Pancreas (tissue), 10 donors: ENCODE measurements around the gene ZNF691. TPM values are rescaled to one million over a fixed set of nuclear protein-coding genes. Genes with fewer than 3 reads are reported as not detected.
"Not testable (repeated sequence)": the region's sequence is repeated elsewhere in the genome, so short reads cannot be mapped to it uniquely, and the experiment has no call there.

Experiments used
- ATAC-seq, 4 donors: fragments of 200-7000 bp; cut with Tn5 transposase; one replicate each; pipeline versions ENCODE4 v1.8.0 to v1.9.1; 2020; ENCODE audit warnings: mild to moderate bottlenecking in 4 of 4, moderate library complexity in 4 of 4
- DNase-seq, 6 donors: peaks; one replicate each; pipeline ENCODE4 v3.0.0-alpha.2; 2020
- FAIRE-seq: peaks from 2 replicates; lab custom pipeline; 2012; peaks lifted over from hg19 to GRCh38; lab: Jason Lieb, UNC
- H3K27ac ChIP-seq, 4 donors: fragments of 200-600 bp; sonication (generic); 1 replicate in 3 of 4; 2 replicates in 1 of 4; pipeline versions ENCODE4 v1.5.0 to v1.8.0; 2020
- H3K27me3 ChIP-seq, 4 donors: fragments of 200-600 bp; one replicate each; pipeline ENCODE4 v1.8.0; 2021
- H3K36me3 ChIP-seq, 3 donors: fragments of 200-600 bp; sonication (generic) in 1 of 3; one replicate each; pipeline versions ENCODE4 v1.5.0 to v1.8.0; 2020 to 2021
- H3K4me1 ChIP-seq, 3 donors: fragments of 200-600 bp; one replicate each; pipeline ENCODE4 v1.8.0; 2021
- H3K4me3 ChIP-seq, 4 donors: fragments of 200-600 bp; sonication (generic) in 2 of 4; one replicate each; pipeline versions ENCODE4 v1.5.0 to v1.8.0; 2020 to 2021
- H3K9me3 ChIP-seq, 4 donors: fragments of 200-600 bp; one replicate each; pipeline ENCODE4 v1.8.0; 2021
- CTCF ChIP-seq, 4 donors: fragments of 200-600 bp; sonication (generic) in 3 of 4; IDR thresholded peaks; one replicate each; pipeline versions ENCODE4 v1.5.0 to v1.8.0; 2021; ENCODE audit warnings: antibody characterized with exemption in 4 of 4
- WGBS, 2 donors: extraction: QIAGEN DNeasy Blood & Tissue Kit; methylation state at CpG; one replicate each; pipeline ENCODE4 v1.1.7; 2013; 5-methylcytosine and 5-hydroxymethylcytosine counted together
- intact Hi-C, 3 donors: fragments of 100-400 bp; cut with DNase I; formaldehyde crosslinking; loops; one replicate each; pipeline versions ENCODE4 v1.11.1 to v1.14.2; 2022
- polyA plus RNA-seq, 2 donors: library from polyadenylated mRNA; stranded (reverse); fragments of 200-250 nt; gene quantifications; one replicate each; pipeline ENCODE4 v1.2.3, GENCODE V29; 2013
- total RNA-seq, 6 donors: library from RNA; stranded (reverse); fragmentation: NEBNext Ultra II Directional in 4 of 6; extraction: Animal tissue kit (Norgen Biotek cat#: 25700) in 4 of 6; gene quantifications; one replicate each; pipeline versions ENCODE4 v1.2.1 to v1.2.4, GENCODE V29; 2021 to 2023
- donor health status: healthy with polysubstance abuse.
- donor health status: DM: no; HTN: no; CAD: no; lungs with moderate emphysema.
- donor health status: DM: no; HTN: no; CAD: no.
- donor health status: control.
- donor health status: control.
- donor health status: Bipolar disorder and iron deficiency.
- donor health status: DM: yes; HTN: yes; CAD: no.
- donor health status: DM: no; HTN: no; CAD: no.
- donor health status: DM: no; HTN: no; CAD: no.
- donor health status: DM: yes; HTN: yes; CAD: no.

ZNF691 gene
- total and polyA plus RNA-seq, 8 donors, result 2.9 to 11.0 (median 4.6) TPM

GRCh38 chr1:42891465-42892138, 45.2 kb downstream of the ZNF691 start:
- TF ChIP-seq CTCF (IDR thresholded peaks at IDR 0.05), result no peak
- Histone ChIP-seq H3K4me3 (no peak overlapping the region), H3K27me3 (no peaks in the 10 kb centered on the region), H3K36me3 (no peaks in the 10 kb centered on the region), H3K4me1 (no peaks in the 10 kb centered on the region), H3K27ac (no peak overlapping the region), H3K9me3 (no peaks in the 10 kb centered on the region)
- 39 to 47% methylated on average over 5 of the region's 5 CpGs for WGBS, 2 donors
- intact Hi-C loops, result no loop called here
- DNase-seq (no peak), FAIRE-seq (no peak), ATAC-seq (no peak)

DNA sequence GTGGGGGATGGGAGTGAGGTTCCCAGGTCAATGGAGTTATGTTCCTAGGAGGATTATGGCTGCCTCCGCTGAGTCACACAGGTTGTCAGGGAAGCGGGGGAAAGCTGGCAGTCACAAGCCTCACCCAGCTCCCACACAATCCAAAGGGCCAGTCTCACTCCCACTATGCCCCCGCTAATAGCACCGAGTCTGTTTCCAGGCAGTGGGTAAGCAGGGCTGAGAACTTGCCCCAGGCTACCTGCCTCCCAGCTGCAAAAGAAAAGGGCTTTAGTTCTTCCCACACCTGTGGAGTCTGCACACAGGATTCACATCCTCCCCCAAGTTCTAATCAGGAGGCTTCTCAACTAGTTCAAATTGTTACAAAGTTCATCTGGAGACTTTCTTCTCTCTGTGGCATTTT, 53.5 kb downstream of the ZNF691 start:
- H3K36me3 ChIP-seq, DNase-seq, H3K27me3 ChIP-seq, H3K4me3 ChIP-seq, FAIRE-seq, intact Hi-C loops, H3K4me1 ChIP-seq, H3K9me3 ChIP-seq, H3K27ac ChIP-seq, ATAC-seq: not testable (repeated sequence)
- WGBS, 2 donors, result 87 to 90% methylated on average over 4 of the region's 4 CpGs

Other genes with a start within 250 kb of the ZNF691 start
- gene PPIH, start 188.2 kb upstream of the ZNF691 start, total RNA-seq, result 10 to 100 TPM in 3 of 6 donors, 1 to 10 TPM in 3; 7.6 to 12.1 (median 9.1) TPM
- 10 to 100 TPM; 13.4 to 22.4 TPM for gene PPIH, start 188.2 kb upstream of the ZNF691 start, polyA plus RNA-seq
- 100 to 1,000 TPM in 5 of 6 donors, 10 to 100 TPM in 1; 97.4 to 240 (median 207) TPM for gene YBX1, start 164.2 kb upstream of the ZNF691 start, total RNA-seq
- 100 to 1,000 TPM; 164 to 193 TPM for gene YBX1, start 164.2 kb upstream of the ZNF691 start, polyA plus RNA-seq
- not detected for gene CLDN19, start 106.4 kb upstream of the ZNF691 start, total RNA-seq
- gene CLDN19, start 106.4 kb upstream of the ZNF691 start, polyA plus RNA-seq, result under 1 TPM in 1 of 2 donors, not detected in 1; 0.04 TPM
- 10 to 100 TPM in 4 of 6 donors, 1 to 10 TPM in 2; 6.8 to 26.2 (median 11.8) TPM for gene P3H1, start 79.6 kb upstream of the ZNF691 start, total RNA-seq
- gene P3H1, start 79.6 kb upstream of the ZNF691 start, polyA plus RNA-seq, result 10 to 100 TPM; 27.0 to 37.0 TPM
- 1 to 10 TPM; 1.6 to 3.5 (median 2.8) TPM for gene C1orf50, start 79.4 kb upstream of the ZNF691 start, total RNA-seq
- gene C1orf50, start 79.4 kb upstream of the ZNF691 start, polyA plus RNA-seq, result 1 to 10 TPM; 2.4 to 2.5 TPM
- under 1 TPM in 3 of 6 donors, not detected in 3; 0.18 to 0.35 (median 0.23) TPM for gene TMEM269, start 61.6 kb upstream of the ZNF691 start, total RNA-seq
- gene TMEM269, start 61.6 kb upstream of the ZNF691 start, polyA plus RNA-seq, result under 1 TPM in 1 of 2 donors, not detected in 1; 0.04 TPM
- gene ERMAP, start 29.5 kb upstream of the ZNF691 start, total RNA-seq, result 10 to 100 TPM in 1 of 6 donors, 1 to 10 TPM in 5; 7.0 to 11.2 (median 8.5) TPM
- 1 to 10 TPM; 4.8 to 9.2 TPM for gene ERMAP, start 29.5 kb upstream of the ZNF691 start, polyA plus RNA-seq
- gene SVBP, start 29.2 kb upstream of the ZNF691 start, total RNA-seq, result 1 to 10 TPM; 3.2 to 9.7 (median 5.1) TPM
- 10 to 100 TPM; 12.3 to 25.5 TPM for gene SVBP, start 29.2 kb upstream of the ZNF691 start, polyA plus RNA-seq
- 10 to 100 TPM in 1 of 6 donors, 1 to 10 TPM in 5; 1.6 to 10.9 (median 6.8) TPM for gene SLC2A1, start 112.3 kb downstream of the ZNF691 start, total RNA-seq
- 1 to 10 TPM; 3.0 to 9.2 TPM for gene SLC2A1, start 112.3 kb downstream of the ZNF691 start, polyA plus RNA-seq